Adrenal gland (tissue), 12 donors: ENCODE results near the gene KIDINS220. TPM values are rescaled to one million over a fixed set of nuclear protein-coding genes. Genes with fewer than 3 reads are reported as not detected.

Experiments used
- DNase-seq, 7 donors: peaks; one replicate each; pipeline ENCODE4 v3.0.0-alpha.2; 2019 to 2020
- H3K27ac ChIP-seq, 5 donors: fragments of 200-600 bp; sonication (generic) in 4 of 5; 1 replicate in 3 of 5; 2 replicates in 2 of 5; pipeline versions ENCODE4 v1.5.1 to v1.8.0; 2016 to 2020; ENCODE audit warnings: mild to moderate bottlenecking in 1 of 5
- H3K27me3 ChIP-seq: fragments of 200-600 bp; 2 replicates; pipeline ENCODE4 v1.8.0; 2021
- H3K36me3 ChIP-seq, 2 donors: fragments of 200-600 bp; replicated peaks in 1 of 2; 1 replicate in 1 of 2; 2 replicates in 1 of 2; pipeline versions ENCODE4 v1.5.1 to v1.8.0; 2018 to 2022
- H3K4me1 ChIP-seq, 2 donors: fragments of 200-600 bp; replicated peaks in 1 of 2; 1 replicate in 1 of 2; 2 replicates in 1 of 2; pipeline versions ENCODE4 v1.5.1 to v1.8.0; 2018 to 2021
- H3K4me3 ChIP-seq, 4 donors: fragments of 200-600 bp; sonication (generic) in 3 of 4; one replicate each; pipeline ENCODE4 v1.5.1; 2016 to 2018
- H3K9me3 ChIP-seq, 3 donors: fragments of 200-600 bp; sonication (generic) in 1 of 3; replicated peaks in 1 of 3; 1 replicate in 2 of 3; 2 replicates in 1 of 3; pipeline versions ENCODE4 v1.5.1 to v1.8.0; 2016 to 2021
- CTCF ChIP-seq, 6 experiments: fragments of 450-650 bp in 4 of 6; fragments of 200-600 bp in 2 of 6; sonication (generic) in 1 of 6; IDR thresholded peaks; 1 replicate in 5 of 6; 2 replicates in 1 of 6; pipeline versions ENCODE4 v1.5.1 to v1.8.0; 2016 to 2021; ENCODE audit warnings: antibody characterized with exemption in 6 of 6, mild to moderate bottlenecking in 2 of 6, moderate library complexity in 1 of 6
- POLR2A ChIP-seq, 2 donors: fragments of 450-650 bp; IDR thresholded peaks; one replicate each; pipeline ENCODE4 v1.6.1; 2017; ENCODE audit warnings: antibody characterized with exemption in 2 of 2, mild to moderate bottlenecking in 2 of 2, moderate library complexity in 1 of 2
- WGBS, 4 donors: extraction: QIAGEN DNeasy Blood & Tissue Kit in 2 of 4; methylation state at CpG; one replicate each; pipeline versions ENCODE4 v1.1.5 to v1.1.7; 2013 to 2017; 5-methylcytosine and 5-hydroxymethylcytosine counted together
- intact Hi-C, 2 donors: fragments of 100-400 bp; cut with DNase I; formaldehyde crosslinking; loops; one replicate each; pipeline versions ENCODE4 v1.14.1 to v1.15.0; 2022 to 2023
- polyA plus RNA-seq, 3 donors: library from polyadenylated mRNA; stranded (reverse); fragments of 200-250 nt in 2 of 3; fragments of 350-450 nt in 1 of 3; fragmentation: Illumina TruSeq in 1 of 3; extraction: RNeasy Lipid Tissue Mini Kit (QIAGEN cat#74804) in 1 of 3; gene quantifications; one replicate each; pipeline ENCODE4 v1.2.3, GENCODE V29; 2013 to 2014
- total RNA-seq, 9 donors: library from RNA; depleted of rRNA in 4 of 9; stranded (reverse); fragments of >200 nt in 4 of 9; fragments of 120-200 nt in 1 of 9; fragmentation: NEBNext Ultra II Directional in 1 of 9; extraction: Animal tissue kit (Norgen Biotek cat#: 25700) in 1 of 9; gene quantifications; one replicate each; pipeline versions ENCODE4 v1.1.0 to v1.2.4, GENCODE V29; 2013 to 2023
- donor health status: healthy with polysubstance abuse.
- donor health status: Bipolar disorder and iron deficiency.
- donor health status: DM: yes; HTN: yes; CAD: no.
- donor health status: DM: no; HTN: no; CAD: no.
- donor health status: DM: no; HTN: no; CAD: no.
- donor health status: DM: yes; HTN: yes; CAD: no.

KIDINS220 gene
- total and polyA plus RNA-seq, 12 donors = 17.1 to 162 (median 58.3) TPM

- no peak overlapping the region for H3K27ac ChIP-seq
- no peak overlapping the region for H3K4me3 ChIP-seq
- H3K4me1 ChIP-seq = no peaks in the 10 kb centered on the region
- 87 to 95% (median 95%) methylated on average over 5 to 7 of the region's 7 CpGs for WGBS, 4 donors
- DNase-seq = no peak
- no peak for TF ChIP-seq CTCF (IDR thresholded peaks at IDR 0.05)
- no peaks in the 10 kb centered on the region for H3K36me3 ChIP-seq
- H3K9me3 ChIP-seq = no peaks in the 10 kb centered on the region
- H3K27me3 ChIP-seq = no peaks in the 10 kb centered on the region
- intact Hi-C loops = no loop called here
These were observed 48.2 kb upstream of the KIDINS220 start for GRCh38 chr2:8885449-8886201.

- H3K27me3 ChIP-seq = no peaks in the 10 kb centered on the region
- intact Hi-C loops = no loop called here
- DNase-seq = no peak
- H3K4me3 ChIP-seq = no peak overlapping the region
- H3K27ac ChIP-seq = no peak overlapping the region
- no peaks in the 10 kb centered on the region for H3K4me1 ChIP-seq
- H3K9me3 ChIP-seq = no peaks in the 10 kb centered on the region
- 95 to 97% (median 96%) methylated on average over 4 of the region's 4 CpGs for WGBS, 4 donors
- H3K36me3 ChIP-seq = no peaks in the 10 kb centered on the region
- TF ChIP-seq POLR2A (IDR thresholded peaks at IDR 0.05) (no peak), CTCF (IDR thresholded peaks at IDR 0.05) (no peak)
These were observed 47.4 kb upstream of the KIDINS220 start for GRCh38 chr2:8884812-8885211.

- Histone ChIP-seq H3K4me3 (no peak overlapping the region), H3K36me3 (no peaks in the 10 kb centered on the region), H3K4me1 (no peaks in the 10 kb centered on the region), H3K9me3 (no peaks in the 10 kb centered on the region), H3K27me3 (no peaks in the 10 kb centered on the region), H3K27ac (no peak overlapping the region)
- intact Hi-C loops = no loop called here
- TF ChIP-seq CTCF (IDR thresholded peaks at IDR 0.05) (no peak), POLR2A (IDR thresholded peaks at IDR 0.05) (no peak)
- WGBS, 4 donors = 72 to 82% (median 79%) methylated on average over 3 to 5 of the region's 5 CpGs
- no peak for DNase-seq
These were observed 44.7 kb upstream of the KIDINS220 start for GRCh38 chr2:8882094-8882493.

- intact Hi-C loops = loop anchor here (5.0 to 10.0 kb wide), 2 partner anchors 259 to 267 kb away; no protein-coding TSS in a partner anchor
- TF ChIP-seq POLR2A (IDR thresholded peaks at IDR 0.05) (no peak), CTCF (IDR thresholded peaks at IDR 0.05) (no peak)
- DNase-seq = no peak
- Histone ChIP-seq H3K9me3 (no peaks in the 10 kb centered on the region), H3K4me1 (no peaks in the 10 kb centered on the region), H3K27ac (no peak overlapping the region), H3K4me3 (no peak overlapping the region), H3K36me3 (no peaks in the 10 kb centered on the region), H3K27me3 (no peaks in the 10 kb centered on the region)
- 91 to 93% (median 92%) methylated on average over 4 of the region's 4 CpGs for WGBS, 4 donors
These were observed 40.5 kb upstream of the KIDINS220 start for GRCh38 chr2:8877894-8878293.
